Measurements from ENCODE around the gene PLD5.

- TF ChIP-seq POLR2A (IDR thresholded peaks at IDR 0.05) (no peak), CTCF (IDR thresholded peaks at IDR 0.05) (no peak)
These were observed 126.1 kb downstream of the PLD5 start for GRCh38 chr1:242398351-242398750.
